Right hindlimb (tissue), 1 donor: ENCODE results near the gene MMD.
"Not testable (repeated sequence)": the region's sequence is repeated elsewhere in the genome, so short reads cannot be mapped to it uniquely, and the experiment has no call there.

Source experiments
- DNase-seq: peaks from one replicate; pipeline ENCODE4 v3.0.0-alpha.2; 2018

The MMD gene

DNA sequence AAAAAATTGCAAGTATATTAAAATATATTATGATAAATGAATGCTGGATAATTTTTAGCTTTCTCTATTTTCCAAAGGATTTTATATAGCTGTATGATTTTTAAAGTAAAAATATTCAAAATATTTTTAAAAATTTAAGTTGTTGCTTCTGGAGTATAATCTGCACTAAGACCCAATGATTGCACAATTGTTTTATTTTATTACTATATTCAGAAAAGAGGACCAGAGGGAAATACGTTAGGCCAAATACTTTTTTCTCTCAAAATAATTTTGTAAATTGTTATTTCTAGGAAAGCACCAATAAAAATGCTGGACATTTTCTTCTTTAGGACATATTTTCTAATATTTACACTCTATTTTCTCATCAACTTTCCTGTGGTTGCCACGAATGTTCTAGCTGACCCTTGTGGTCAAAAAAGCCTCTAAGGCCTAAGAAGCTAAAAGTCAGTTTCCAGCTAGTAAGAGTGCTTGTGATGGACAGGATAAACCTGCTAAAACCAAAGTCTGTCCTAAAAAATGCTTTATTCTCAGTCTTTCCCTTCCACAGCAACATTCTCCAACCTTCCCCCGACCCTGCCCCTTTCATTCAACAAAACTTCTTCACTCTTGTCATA is 31.2 kb downstream of the MMD start:
- DNase-seq: no peak

DNA sequence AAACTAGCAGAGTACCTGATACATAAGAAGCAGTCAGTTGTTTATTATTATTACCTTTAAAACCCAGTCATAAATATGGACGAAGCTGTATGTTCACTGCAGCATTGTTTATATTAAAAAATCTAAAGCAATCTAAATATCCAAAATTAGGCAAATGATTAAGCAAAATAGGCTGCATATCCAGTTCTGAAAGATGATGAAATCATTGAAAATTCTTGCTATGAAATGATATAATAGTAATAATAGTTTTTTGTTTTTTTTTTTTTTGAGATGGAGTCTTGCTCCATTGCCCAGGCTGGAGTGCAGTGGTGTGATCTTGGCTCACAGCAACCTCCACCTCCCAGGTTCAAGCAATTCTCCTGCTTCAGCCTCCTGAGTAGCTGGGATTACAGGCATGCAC is 31.9 kb downstream of the MMD start:
- not testable (repeated sequence) for DNase-seq

DNA sequence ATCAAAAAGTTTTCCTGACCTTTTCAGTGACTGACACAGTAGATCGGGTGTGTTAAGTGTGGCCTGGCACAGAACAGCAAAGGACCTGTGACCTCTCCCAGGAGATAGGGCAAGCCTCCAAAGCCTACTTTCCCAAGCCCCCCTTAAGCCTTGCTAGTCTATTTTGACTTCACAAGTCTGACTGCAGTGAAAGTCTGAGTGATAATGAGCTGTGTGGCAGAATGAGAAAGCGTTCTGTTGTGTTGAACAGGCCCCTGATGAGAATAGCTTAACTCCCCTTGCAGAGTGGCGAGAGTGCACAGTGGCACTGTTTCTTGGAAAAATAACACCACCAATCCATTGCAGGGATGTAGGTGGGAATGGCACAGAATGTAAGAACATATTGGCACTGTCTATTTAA is 32.8 kb downstream of the MMD start:
- no peak for DNase-seq

DNA sequence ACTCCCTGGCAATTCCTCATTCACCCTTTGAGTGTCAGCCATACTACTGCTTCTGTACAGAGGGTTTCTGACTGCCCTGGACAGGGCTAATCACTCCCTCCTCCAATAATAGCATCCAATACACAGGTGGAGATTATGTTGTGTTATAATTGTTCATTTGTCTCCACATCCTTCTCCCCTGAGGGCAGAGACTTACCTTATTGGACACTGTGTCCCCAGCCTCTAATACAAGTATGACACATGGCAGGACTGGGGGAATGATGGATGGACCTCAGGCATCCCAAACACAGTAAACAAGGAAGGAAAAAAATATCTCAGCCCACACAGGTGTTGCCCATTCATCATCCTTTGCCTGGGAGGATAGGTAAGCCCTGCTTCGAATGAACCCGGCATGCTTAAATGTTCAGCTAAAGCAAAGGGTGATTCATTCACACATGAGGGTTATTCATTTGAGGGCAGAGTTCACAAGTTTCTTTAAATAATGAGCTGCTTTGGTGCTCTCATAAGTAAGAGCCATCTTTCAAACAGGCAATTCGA is 34.8 kb downstream of the MMD start:
- no peak for DNase-seq

DNA sequence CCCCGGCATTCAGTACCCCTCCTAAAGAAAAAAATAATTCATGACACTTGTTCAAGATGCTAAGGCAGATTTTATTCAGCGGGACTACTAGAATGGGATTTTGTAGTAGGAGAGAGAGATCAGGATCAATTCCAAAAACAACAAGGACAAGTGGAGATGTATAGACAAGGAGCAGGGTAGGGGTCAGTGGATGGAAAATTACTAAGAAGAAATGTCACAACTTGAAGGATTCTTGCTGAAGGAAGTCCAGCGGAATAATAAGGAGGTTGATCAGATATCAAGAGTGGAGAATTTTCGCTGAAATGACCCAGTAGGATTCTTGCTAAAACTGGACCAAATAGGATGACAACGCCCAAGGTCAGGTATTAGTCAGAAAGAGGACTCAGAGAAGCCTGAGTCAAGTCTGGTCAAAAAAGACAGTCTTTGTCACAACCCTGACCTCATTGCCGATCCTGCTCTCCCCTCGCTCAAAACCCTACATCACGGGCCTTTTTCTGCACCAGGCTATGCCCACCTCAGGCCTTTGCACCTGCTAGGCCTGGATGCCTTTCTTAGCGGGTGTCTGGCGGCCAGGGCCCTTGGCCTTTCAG is 36.9 kb downstream of the MMD start:
- DNase-seq: no peak

DNA sequence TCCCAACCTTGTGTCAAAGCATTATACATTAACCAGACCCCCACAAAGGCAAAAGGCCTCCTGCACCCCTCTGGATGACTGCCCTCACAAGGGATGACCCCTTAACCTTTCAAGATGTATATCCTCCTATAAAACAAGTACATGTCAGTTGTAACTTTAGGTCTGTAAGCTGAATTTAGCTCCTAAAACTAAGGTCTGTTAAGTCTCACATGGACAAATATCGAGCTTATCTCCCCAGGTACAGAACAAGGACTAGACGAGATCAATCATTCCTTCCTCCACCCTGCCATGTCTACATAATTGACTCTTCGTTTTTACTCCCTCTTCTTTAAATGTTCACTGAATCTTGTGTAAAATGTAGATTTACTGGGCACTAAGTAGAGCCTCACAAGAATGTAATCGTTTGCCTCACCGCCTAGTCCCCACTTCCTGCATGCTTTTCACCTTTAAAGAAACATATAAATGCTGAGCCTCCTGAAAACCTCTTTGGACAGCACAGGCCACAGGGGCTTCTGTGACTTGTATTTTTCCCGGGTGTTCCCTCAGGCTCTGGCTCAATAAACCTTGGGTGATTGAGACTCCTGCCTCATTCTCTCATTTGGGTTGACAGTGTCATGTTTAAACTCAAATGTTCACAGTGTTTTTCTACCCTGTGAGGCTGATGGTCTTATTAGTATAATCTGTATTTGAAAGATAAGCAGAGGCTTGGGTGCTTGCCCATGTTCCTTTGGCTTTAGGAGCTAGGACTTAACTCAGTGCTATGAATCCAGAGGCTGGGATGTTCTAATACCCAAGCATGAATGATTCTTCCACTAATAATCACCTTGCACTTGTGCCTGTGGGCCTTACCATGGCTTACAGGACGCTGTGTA is 37.6 kb downstream of the MMD start:
- no peak for DNase-seq

DNA sequence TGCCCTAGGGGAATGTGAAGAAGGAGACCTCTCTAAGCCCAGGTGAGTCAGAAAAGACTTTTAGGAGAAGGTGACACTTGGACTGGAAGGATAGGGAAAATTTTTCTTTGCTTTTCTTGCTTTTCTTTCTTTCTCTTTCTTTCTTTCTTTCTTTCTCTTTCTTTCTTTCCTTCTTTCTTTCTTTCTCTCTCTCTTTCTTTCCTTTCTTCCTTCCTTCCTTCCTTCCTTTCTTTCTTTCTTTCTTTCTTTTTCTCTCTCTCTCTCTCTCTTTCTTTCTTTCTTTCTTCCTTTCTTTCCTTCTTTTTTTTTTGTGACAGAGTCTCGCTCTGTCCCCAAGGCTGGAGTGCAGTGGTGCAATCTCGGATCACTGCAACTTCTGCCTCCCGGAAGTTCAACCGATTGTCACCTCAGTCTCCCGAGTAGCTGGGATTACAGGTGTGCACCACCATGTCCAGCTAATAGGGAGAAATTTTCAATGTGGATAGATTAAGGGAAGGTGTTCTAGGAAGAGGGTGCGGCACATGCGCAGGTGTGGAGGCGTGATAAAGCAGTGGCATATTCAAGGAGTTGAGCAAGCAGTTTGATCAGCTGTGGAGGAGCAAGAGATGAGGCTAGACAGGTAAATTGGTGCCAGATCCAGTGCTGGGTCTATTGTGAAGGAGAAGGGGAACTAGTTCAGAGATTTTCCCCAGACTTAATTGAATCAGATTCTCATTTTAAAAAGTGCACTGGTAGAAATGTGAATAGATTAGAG is 40.4 kb downstream of the MMD start:
- DNase-seq: no peak

DNA sequence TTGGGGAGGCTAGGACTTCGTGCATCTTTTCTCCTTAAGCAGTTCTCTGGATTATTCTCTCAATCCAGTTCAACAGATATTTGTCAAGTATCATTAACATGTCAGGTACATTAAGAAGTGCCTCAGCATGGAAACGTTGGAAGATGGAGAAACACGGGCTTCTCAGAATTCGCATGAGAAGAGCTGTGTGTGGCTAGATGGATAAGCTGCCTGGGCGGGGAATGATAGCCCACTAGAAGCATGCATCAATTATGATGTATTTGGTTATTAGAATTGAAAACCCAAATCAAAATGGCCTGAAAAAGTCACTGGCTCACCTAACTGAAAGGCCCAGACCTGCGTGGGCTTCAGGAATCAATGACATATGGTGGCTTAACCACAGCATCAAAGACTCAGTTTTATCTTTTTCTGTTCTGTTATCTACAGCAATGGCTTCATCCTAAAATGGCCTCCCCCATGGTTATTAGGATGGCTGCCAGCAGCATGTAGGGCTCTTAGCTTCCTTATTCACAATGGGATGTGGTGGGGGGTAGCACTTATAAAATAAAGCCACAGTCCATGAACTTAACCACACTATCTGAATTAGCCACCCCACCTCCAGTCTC is 43.9 kb downstream of the MMD start:
- DNase-seq: no peak

DNA sequence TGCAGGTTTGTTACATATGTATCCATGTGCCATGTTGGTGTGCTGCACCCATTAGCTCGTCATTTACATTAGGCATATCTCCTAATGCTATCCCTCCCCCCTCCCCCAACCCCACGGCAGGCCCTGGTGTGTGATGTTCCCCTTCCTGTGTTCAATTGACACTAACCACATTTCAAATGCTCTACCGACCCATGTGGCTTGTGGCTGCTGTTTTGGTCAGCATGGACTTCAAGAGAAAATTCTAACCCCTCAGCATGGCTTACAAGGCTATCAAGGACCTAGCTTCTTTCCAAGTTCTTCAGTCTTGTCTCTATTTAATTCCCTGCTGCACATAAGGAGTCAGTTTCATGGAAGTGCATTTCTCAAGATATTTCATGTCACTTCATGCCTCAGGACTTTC is 52.9 kb downstream of the MMD start:
- DNase-seq: no peak

DNA sequence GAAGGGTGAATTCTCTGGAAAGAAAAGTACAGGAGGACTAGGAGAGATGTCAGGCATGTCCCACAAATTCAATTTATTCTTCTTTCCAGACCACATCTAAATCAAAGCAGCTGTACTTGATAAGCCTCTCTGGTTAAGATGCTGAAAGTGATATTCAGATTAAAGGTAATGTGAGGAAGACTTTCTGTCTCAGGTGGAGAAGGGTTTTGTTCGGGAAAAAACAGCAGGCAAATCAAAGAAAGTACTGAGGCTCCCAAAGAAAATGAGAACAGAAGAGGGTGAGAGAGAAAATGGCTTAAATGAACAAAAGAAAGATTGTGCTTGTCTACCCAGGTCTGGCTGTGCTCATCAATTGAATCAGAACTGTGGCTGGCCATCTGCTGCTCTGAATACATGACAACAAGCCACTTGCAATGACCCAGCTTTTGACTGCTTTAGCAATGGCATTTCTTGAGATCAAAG is 55.6 kb downstream of the MMD start:
- DNase-seq: no peak

DNA sequence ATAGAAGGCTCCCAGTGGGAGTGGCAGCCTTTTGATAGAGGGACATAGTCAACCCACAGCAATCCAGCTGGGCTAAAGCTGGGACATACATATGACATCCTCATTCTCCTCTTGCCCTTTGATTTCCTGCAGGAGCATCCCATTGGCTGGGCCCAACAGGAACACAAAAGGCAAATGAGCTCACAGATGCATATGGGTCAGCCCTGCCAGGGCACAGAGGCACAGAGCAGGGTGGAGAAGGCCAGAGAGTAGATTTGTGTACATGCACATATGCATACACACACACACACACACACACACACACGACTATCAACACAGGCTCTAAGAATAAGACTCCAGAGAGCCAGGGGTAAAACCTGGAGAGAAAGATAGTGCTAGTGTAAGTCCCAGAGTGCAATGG is 58.6 kb downstream of the MMD start:
- DNase-seq: no peak

DNA sequence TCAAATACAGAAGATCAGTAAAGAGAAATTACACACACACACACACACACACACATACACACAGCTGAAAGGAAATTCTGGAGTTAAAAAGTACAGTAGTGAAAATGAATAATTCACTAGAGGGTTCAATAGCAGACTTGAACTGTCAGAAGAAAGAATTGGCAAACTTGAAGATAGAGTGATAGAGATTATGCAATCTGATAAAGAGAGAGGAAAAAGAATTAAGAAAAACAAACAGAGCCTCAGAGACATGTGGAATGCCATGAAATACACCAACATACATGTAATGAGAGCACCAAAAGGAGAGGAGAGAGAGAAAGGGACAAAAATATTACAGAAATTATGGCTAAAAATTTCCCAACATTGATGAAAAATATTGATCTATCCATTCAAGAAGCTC is 60.7 kb downstream of the MMD start:
- no peak for DNase-seq

DNA sequence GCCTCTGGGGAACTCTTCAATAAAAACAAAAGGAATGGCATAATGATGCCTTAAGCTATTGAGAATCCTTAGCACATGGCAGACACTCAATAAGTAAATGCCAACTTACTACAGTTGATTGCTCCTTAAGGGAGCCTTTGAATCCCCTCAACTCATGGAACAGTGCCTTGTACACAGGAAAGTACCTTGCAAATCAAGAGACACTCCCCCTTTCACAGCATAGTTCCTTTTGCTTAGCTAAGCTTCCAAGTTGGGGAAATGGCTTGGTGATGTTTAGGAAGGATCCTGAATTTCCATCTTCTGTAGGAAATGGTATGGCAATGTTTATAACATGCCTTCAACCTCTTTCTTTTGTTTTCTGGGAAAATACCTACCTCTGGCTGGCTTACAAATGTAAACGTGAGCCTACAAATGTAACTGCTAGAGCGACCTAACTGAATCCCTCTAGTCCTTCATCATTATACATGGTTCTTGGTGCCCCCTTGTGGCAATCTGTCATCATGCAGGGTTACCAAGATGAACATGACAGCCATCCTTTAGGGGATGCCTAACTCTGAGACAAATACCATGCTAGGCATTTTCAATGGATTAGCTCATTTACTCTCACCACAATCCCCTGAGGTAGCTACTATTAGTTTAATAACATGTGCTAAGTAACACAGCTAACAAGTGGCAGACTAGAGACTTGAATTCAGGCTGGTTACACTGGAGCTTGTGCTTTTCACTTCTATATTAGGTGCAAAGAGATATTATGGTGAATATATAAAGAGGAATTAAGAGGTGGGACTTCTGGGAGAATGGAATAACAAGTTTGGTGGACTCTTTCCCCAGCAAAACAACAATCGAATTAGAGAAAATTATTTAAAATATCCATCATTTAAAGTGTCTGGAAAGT is 65.0 kb downstream of the MMD start:
- DNase-seq: peak; percentile 44

DNA sequence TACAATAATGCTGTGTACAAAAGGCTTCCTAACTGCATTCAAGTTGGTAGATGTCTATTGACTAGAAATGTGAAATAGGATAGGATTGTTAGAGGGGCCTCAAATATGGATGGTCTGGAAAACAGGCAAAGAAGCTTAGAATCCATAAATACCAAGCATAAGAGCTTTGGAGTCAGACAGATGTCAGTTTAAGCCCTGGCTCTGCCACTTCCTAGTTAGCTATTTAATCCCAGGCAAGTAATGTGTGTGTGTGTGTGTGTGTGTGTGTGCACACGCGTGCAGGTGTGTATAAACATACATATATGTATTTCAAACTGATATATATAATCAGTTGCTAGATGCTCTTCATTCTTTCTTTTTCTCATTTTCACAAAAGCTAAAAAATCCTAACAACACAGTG is 66.7 kb downstream of the MMD start:
- DNase-seq: no peak

DNA sequence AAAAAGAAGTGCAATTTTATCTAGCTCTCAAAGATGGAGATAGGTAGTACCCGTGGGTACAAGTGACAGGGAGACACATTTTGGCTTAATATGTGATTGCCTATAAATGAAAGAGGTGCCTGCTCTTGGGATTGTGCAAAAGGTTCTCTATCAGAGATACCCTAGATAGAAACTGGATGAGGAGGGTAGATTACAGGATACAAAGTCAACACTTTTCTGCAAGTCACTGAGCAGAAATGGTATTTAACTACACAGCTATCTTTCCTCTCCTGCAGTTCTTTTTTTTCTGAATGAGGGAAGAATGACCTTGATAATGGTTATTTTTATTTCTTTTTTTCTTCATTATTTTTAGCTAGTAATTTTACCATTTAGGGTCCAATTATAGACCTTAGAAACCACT is 67.6 kb downstream of the MMD start:
- DNase-seq: no peak

DNA sequence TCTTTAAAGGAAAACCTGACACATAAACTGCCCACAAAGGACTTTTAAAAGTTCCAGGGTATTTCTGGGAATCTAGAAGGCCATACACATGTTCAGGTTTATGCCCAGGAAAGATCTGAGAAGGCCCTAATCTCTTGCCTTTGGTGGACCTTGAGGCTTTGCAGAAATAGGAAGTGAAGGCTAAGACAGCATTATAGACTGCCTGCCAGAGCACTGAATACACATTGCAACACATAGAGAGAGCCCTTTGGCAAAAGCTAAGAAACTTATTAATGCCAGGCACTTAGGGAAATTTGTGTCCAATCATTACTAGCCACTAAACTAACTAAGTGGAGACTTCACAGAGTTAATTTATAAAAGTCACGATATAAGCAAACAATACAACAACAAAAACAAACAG is 70.4 kb downstream of the MMD start:
- no peak for DNase-seq

DNA sequence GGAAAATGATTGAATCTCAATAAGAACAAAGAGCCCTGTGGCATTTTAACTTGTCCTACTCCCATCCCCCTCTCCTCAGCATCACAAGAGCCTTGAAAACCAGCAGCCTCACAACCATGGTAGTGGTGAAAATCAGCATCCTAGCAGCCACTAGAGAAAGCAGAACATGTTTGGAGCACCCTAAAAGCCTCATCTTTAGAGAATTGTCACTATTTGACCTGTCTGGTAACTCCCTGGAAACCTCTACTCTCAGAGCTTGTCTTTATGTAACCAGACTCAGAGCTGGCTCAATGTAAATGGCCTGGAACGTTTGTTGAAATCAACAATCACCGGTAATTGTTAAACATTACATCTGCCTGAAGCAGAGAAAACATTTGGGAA is 70.8 kb downstream of the MMD start:
- DNase-seq: no peak

DNA sequence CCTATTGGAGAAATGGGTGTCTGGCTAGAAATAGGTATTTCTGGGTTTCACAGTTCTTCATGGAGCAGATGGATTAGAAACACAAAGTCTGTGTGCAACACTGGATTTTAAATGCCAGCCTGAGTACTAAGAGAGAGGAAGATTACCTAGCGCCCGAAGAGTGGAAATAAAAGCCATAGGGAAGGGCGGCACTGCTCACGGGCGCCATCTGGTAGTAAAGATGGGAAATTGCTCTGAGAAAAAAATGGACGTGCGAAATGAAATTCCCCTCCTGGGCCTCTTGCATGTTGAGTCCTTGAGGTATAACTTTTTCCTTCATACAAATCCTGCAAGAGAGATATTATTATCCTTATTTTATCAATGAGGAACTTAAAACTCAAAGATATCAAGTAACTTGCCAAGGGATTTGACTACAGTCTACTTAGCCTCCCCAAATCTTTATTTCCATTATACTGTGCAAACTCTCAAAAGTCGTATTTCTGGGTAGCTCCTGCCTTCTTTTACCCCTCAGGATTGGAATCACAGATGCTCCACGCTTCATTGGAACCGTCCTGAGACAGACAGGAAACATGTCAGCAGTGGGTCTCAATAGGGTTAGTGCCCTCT is 72.8 kb downstream of the MMD start:
- peak; percentile 70 for DNase-seq

DNA sequence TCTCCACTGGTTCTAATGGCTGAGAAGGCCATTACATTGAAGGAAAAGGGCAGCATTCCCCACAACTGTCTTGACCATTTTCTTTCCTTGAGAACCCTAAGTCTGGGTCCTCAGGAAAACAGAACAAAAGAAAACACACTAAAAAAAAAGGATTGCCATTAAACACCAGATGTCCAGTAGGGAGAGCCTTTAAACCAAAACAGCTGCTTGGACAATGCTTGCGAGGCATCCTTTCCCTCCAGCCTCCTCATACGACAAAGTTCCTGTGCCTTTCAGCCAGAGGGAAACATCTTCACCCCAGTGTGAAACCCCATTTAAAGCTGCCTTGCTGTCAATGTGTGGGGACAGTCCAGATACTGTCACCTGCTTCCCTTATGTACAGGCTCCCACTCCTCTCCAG is 74.3 kb downstream of the MMD start:
- no peak for DNase-seq

DNA sequence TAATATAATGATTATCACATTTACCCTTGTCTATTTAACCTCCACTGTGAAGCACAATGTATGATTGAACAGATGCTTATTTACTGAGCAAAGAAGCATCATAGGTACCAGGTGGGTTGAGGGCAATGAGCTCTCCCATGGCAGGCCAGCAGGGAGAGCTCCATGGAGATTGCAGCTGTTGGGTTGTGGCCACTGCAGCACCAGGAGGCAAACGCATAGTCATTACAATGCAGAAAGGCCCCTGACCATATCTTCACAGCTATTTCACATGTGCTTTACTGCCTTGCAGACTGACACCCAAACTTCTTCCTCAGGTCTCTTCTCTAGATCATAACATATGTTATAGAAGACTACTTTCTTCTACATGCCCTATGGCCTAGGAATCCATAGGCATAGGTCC is 75.0 kb downstream of the MMD start:
- no peak for DNase-seq

DNA sequence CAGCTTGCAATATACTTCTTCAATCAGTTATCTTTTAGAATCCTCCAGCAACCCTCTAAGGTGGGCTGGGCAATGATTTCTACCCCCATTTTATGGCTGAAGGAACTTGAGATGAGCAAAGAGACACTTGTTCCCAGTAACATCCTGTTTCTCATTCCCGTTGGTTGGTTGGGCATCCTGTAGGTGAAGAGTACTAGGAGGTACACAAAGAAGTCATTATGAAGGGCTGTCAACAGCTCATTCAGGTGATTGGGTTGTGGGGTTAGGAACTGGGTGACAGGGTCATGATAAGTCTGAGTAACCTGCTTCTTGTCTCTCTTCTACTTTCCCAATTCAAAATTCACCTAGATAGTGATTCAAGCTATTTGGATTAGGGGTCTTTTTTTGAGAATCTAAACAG is 76.5 kb downstream of the MMD start:
- DNase-seq: no peak
